ENCODE data around the gene VAV3. TPM values are rescaled to one million over a fixed set of nuclear protein-coding genes. Genes with fewer than 3 reads are reported as not detected.

Gene VAV3
- total RNA-seq, 2 experiments from 2014 or later = 1.3 to 1.9 TPM

DNA sequence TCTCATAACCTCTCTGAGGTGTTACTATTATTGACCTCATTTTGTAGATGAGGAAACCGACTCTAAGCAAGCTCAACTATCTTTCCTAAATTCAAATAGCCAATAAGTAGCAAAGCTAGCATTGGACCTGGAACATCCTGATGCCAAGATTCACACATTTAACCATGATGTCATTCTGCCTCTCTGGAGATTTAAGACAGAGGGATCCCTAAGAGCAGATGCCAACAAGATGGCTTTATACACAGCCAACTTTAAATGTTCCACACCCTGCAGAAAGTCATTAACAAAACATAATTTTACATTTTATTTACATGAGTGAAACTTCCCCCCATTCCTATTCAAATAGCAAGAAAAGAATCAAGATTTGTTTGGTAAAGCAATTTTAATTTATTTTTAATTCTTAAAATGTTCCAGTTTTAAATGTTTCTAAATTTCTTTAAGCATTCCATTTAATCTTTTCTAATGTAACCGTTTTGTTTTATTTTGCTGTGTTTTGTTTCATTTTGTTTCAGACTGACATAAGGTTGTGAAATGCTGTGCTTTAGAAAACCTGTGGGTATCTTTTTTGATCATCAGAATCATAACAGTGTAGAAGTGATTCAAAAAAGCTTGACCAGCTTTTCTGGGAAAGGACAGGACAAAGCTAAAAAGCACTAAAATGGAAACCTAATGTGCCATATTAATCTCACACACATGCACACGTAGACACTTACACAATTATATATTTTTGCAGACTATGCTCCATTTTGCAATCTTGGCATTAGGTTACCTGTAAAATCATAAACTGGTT, 7.6 kb upstream of the VAV3 start:
- intact Hi-C loops (cut with DNase I, micrococcal nuclease) = no loop called here
- H3K9me3 Mint-ChIP-seq (ENCODE audit: low read depth) = no peaks in the 10 kb centered on the region
- peaks cover 2% of the 10 kb centered on the region for H3K27me3 Mint-ChIP-seq
- no peak for ATAC-seq
- peaks cover 9% of the 10 kb centered on the region for H3K4me1 Mint-ChIP-seq
- no peak for DNase-seq
- ChIA-PET POLR2A (interaction anchor here (0.6 kb wide), 1 partner anchor 36 kb away, joined by 3 read pairs; no protein-coding TSS in a partner anchor), CTCF (interaction anchor here (0.7 to 1.1 kb wide), 4 partner anchors 9 to 1723 kb away, joined by 3 to 4 read pairs (median 4); no protein-coding TSS in a partner anchor)
- H3K4me3 Mint-ChIP-seq = no peak overlapping the region
- no peak overlapping the region for H3K27ac Mint-ChIP-seq
- H3K36me3 Mint-ChIP-seq (ENCODE audit: low read depth) = no peaks in the 10 kb centered on the region

DNA sequence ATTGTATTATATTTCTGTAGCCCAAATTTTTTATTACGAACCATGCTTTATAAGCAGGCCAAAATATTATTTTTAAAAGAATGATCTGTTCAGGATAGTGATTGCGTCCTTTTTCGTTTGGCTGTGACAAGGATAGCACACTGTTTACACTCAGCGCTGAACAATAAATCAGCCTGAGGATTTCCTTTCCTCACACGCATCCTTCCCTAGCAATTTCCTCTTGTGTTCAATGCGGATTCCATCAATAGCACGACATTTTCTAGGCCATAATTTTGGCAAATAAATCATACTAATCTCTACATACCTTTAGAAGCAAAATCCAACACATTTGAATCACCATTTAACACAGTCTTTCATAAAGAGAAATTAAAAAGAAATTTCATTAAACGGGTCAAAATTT, 1.6 kb upstream of the VAV3 start:
- CTCF ChIA-PET = interaction anchor here (1.2 kb wide), 1 partner anchor 12 kb away, joined by 3 read pairs; no protein-coding TSS in a partner anchor
- POLR2A ChIA-PET = no interaction called here
- intact Hi-C loops (cut with DNase I, micrococcal nuclease) = loop anchor here in 1 of 2 experiments (5.0 to 10.0 kb wide), 2 partner anchors 161 to 912 kb away; partner anchors contain the start of gene PRMT6
- no peaks in the 10 kb centered on the region for H3K9me3 Mint-ChIP-seq (ENCODE audit: low read depth)
- peaks cover 23% of the 10 kb centered on the region for H3K4me1 Mint-ChIP-seq
- DNase-seq = no peak
- H3K27me3 Mint-ChIP-seq = no peaks in the 10 kb centered on the region
- no peak for ATAC-seq
- no peaks in the 10 kb centered on the region for H3K36me3 Mint-ChIP-seq (ENCODE audit: low read depth)
- H3K27ac Mint-ChIP-seq = no peak overlapping the region
- no peak overlapping the region for H3K4me3 Mint-ChIP-seq

DNA sequence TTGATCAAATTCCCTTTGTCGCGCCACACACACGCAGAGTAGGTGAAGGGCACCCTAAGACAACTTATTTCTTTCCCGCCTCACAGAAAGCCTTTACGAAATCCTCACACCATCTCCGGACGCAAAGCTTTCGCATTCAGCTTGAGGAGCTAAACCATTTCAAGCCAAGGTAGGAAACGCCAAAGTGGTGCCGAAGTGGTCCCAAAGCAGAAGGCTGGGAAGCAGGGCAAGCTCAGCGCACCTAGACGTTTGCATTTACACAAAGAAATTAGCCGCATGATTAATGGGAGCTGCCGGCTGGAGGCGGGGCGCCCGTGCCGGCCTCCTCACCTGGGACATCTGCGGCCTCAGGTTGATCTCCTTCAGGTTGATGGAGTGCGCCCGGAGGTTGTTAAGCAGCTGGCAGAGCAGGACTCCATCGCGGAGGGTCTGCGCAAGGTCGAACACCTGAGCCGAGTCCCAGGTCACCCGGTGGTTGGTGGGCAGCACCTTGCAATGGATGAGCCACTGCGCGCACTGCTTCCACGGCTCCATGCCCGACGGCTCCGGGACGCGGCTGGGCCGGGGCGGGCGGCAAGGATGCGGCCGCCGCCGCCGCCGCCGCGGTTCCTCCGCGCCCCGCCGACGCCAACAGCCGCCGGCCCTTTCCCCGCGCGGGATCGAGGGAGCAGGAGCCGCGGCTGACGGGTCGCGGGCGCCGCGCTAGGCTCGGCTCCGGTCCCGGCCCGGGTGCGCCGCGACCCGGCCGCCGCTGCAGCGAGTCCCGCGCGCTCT, 457 bp downstream of the VAV3 start:
- peaks cover 23% of the 10 kb centered on the region for H3K4me1 Mint-ChIP-seq
- no peaks in the 10 kb centered on the region for H3K36me3 Mint-ChIP-seq (ENCODE audit: low read depth)
- no peaks in the 10 kb centered on the region for H3K27me3 Mint-ChIP-seq
- ChIA-PET POLR2A (interaction anchor here (0.8 kb wide), 3 partner anchors 9 to 171 kb away, joined by 3 to 4 read pairs (median 3); no protein-coding TSS in a partner anchor), CTCF (interaction anchor here (0.6 to 1.9 kb wide), 15 partner anchors 9 to 685 kb away, joined by 3 to 13 read pairs (median 4); no protein-coding TSS in a partner anchor)
- DNase-seq (peak; percentile 46), ATAC-seq (peak; percentile 2)
- intact Hi-C loops (cut with DNase I, micrococcal nuclease) = loop anchor here (1.0 to 10.0 kb wide), 8 partner anchors 68 to 910 kb away; partner anchors contain the start of genes PRMT6 (in 1 of the 2) and SLC25A24 (in 1 of the 2)
- H3K27ac Mint-ChIP-seq = peak overlapping the region; percentile 89
- H3K4me3 Mint-ChIP-seq = peak overlapping the region; percentile 84
- no peaks in the 10 kb centered on the region for H3K9me3 Mint-ChIP-seq (ENCODE audit: low read depth)

DNA sequence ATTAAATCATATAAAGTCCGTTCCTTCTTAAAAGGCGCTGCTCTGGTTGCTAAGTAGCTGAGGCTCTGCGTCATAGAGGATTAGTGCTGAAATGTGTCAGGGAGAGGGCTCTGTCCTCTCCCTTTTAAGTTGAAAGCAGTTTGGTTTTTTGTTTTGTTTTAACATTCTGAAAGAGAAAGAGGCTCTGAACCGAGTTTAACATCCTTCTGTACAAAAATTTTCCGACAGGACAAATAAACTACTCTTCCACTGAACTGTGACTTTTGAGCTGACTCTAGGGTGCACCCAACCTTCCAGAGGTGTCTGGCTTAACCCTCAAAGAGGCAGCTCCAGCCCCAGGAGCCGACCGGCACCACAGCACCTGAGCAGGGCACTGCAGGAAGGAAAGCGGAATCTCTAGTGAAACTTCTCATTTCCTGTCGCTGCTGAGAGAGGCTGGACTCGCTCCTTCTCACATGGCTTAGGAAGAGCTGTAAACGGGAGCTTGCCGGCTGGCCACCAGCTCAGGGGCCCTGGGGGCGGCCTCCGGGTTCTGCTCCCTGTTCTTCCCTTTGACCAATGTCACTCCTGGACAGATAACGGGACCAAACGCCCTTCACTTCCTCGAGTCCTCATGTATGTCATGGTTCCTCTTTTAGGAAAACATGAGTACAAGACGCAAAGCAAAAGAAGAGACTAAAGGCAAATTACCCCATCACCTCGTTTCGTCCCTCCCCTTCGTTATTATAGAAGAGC, 1.2 kb downstream of the VAV3 start:
- CTCF ChIA-PET = interaction anchor here (0.7 to 1.9 kb wide), 14 partner anchors 8 to 182 kb away, joined by 3 to 13 read pairs (median 4); no protein-coding TSS in a partner anchor
- intact Hi-C loops (cut with DNase I, micrococcal nuclease) = loop anchor here (1.0 to 10.0 kb wide), 10 partner anchors 27 to 909 kb away; partner anchors contain the start of genes PRMT6 (in 1 of the 2) and SLC25A24 (in 1 of the 2)
- H3K27me3 Mint-ChIP-seq = no peaks in the 10 kb centered on the region
- peaks cover 23% of the 10 kb centered on the region for H3K4me1 Mint-ChIP-seq
- peak; percentile 62 for DNase-seq
- H3K27ac Mint-ChIP-seq = peak overlapping the region; percentile 89
- H3K9me3 Mint-ChIP-seq (ENCODE audit: low read depth) = no peaks in the 10 kb centered on the region
- H3K4me3 Mint-ChIP-seq = peak overlapping the region; percentile 84
- ATAC-seq = peak; percentile 85
- H3K36me3 Mint-ChIP-seq (ENCODE audit: low read depth) = no peaks in the 10 kb centered on the region
- POLR2A ChIA-PET = interaction anchor here (0.8 kb wide), 3 partner anchors 9 to 170 kb away, joined by 3 to 4 read pairs (median 3); no protein-coding TSS in a partner anchor

DNA sequence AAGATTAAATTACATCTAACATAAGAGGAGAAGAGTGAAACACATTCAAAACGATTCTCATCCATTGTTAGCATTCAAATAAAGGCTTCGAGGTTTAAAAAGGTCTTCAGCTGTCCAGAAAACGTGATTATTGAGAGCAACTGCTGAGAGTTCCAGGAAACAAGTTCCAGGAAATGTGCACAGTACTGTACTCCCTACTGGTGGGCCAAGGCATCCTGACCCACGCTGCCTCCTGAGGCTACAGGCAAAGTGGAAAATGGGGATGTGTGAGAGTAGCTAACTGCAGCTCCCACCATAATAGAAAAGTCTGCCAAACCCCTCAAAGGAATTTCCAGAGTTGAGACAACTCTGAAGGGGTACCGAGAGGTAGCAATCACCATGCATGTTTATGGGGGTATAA, 2.0 kb downstream of the VAV3 start:
- H3K36me3 Mint-ChIP-seq (ENCODE audit: low read depth) = no peaks in the 10 kb centered on the region
- no peaks in the 10 kb centered on the region for H3K9me3 Mint-ChIP-seq (ENCODE audit: low read depth)
- no peaks in the 10 kb centered on the region for H3K27me3 Mint-ChIP-seq
- no peak for DNase-seq
- CTCF ChIA-PET = interaction anchor here (1.2 to 1.9 kb wide), 3 partner anchors 19 to 180 kb away, joined by 3 to 6 read pairs (median 5); no protein-coding TSS in a partner anchor
- H3K4me1 Mint-ChIP-seq = peaks cover 23% of the 10 kb centered on the region
- intact Hi-C loops (cut with DNase I, micrococcal nuclease) = loop anchor here (1.0 to 10.0 kb wide), 7 partner anchors 27 to 908 kb away; partner anchors contain the start of gene PRMT6 (in 1 of the 2)
- no peak for ATAC-seq
- peak overlapping the region; percentile 89 for H3K27ac Mint-ChIP-seq
- POLR2A ChIA-PET = no interaction called here
- H3K4me3 Mint-ChIP-seq = peak overlapping the region; percentile 84

DNA sequence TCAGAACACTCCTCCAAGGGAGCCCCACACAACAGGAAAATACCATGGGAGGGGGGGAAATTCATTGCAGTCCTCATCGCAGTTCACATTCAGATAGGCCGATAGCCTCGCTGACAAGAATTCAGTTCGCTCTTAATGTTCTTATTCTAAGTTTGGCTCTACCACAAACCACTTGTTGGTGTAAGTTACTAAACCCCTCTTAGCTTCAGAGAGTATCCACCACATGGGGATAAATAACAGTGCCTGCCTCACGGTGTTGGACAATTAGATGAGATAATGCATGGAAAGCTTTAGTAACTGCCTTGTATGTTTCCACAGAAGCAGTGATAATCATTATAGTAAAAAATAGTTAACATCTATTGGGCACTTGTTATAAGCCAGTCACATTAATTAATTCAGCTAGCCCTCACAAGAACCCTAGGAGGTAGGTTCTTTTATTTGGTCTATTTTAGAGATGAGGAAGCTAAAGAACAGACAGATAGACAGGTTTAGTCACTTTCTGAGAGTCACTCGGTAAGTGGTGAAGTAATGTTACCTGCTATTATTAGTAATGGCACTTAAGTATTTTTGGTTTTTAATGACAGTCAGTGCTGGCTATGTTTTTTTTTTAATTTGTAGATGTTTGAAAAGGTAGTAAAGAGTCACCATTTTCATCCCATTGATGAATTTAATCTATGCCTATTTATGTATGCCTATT, 10.1 kb downstream of the VAV3 start:
- no peaks in the 10 kb centered on the region for H3K27me3 Mint-ChIP-seq
- H3K4me1 Mint-ChIP-seq = peaks cover 28% of the 10 kb centered on the region
- DNase-seq = no peak
- H3K9me3 Mint-ChIP-seq (ENCODE audit: low read depth) = no peaks in the 10 kb centered on the region
- ChIA-PET POLR2A (interaction anchor here (0.7 to 0.8 kb wide), 2 partner anchors 9 to 189 kb away, joined by 3 read pairs; no protein-coding TSS in a partner anchor), CTCF (interaction anchor here (0.6 to 1.3 kb wide), 3 partner anchors 11 to 193 kb away, joined by 3 read pairs; no protein-coding TSS in a partner anchor)
- no peak overlapping the region for H3K27ac Mint-ChIP-seq
- intact Hi-C loops (cut with DNase I, micrococcal nuclease) = no loop called here
- H3K36me3 Mint-ChIP-seq (ENCODE audit: low read depth) = no peaks in the 10 kb centered on the region
- H3K4me3 Mint-ChIP-seq = no peak overlapping the region
- no peak for ATAC-seq

DNA sequence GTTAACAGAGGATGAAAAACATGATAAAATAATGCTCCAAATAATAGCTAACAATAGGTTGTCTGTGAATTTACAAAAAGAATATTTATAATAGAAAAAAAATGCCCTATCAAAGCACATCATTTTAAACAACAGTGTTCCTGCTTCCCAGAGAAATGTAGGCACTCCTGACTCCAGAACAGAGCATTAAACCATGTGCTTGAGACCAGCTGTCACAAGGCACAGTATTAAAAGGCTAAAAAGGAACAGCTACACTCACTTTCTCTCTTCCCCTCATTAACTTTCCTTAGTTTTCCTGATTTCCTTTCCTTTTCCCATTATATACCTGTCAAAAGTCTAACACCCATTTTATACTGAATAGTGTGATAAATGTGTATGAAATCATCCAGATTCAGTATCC, 10.9 kb downstream of the VAV3 start:
- intact Hi-C loops (cut with DNase I, micrococcal nuclease) = no loop called here
- Mint-ChIP-seq H3K36me3 (ENCODE audit: low read depth) (no peaks in the 10 kb centered on the region), H3K4me3 (no peak overlapping the region), H3K27me3 (no peaks in the 10 kb centered on the region), H3K9me3 (ENCODE audit: low read depth) (no peaks in the 10 kb centered on the region), H3K27ac (no peak overlapping the region), H3K4me1 (peaks cover 34% of the 10 kb centered on the region)
- DNase-seq (no peak), ATAC-seq (no peak)
- POLR2A ChIA-PET = interaction anchor here (0.7 kb wide), 1 partner anchor 188 kb away, joined by 3 read pairs; no protein-coding TSS in a partner anchor
- CTCF ChIA-PET = interaction anchor here (0.6 to 1.3 kb wide), 2 partner anchors 12 to 194 kb away, joined by 3 read pairs; no protein-coding TSS in a partner anchor

DNA sequence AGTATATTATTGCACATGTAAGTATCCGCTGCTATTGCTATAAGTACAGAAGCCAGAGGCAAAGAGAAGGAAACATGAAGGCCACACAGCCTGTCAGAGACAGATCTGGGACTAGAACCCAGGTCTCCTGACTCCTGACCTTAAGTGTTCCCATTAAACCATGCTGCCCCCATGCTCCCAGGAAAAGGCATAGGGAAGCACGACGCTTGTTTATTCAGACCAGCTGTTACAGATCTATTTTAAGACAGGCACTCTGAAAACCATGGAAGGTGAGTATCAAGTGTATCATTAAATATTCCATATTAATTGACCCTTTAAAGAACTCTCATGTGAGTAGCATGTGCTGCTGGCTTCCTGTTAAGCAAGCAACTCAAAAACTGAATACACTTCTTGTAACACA, 11.4 kb downstream of the VAV3 start:
- H3K27ac Mint-ChIP-seq = no peak overlapping the region
- no peaks in the 10 kb centered on the region for H3K9me3 Mint-ChIP-seq (ENCODE audit: low read depth)
- intact Hi-C loops (cut with DNase I, micrococcal nuclease) = no loop called here
- CTCF ChIA-PET = no interaction called here
- no peak overlapping the region for H3K4me3 Mint-ChIP-seq
- no peaks in the 10 kb centered on the region for H3K27me3 Mint-ChIP-seq
- ATAC-seq (no peak), DNase-seq (no peak)
- H3K36me3 Mint-ChIP-seq (ENCODE audit: low read depth) = no peaks in the 10 kb centered on the region
- POLR2A ChIA-PET = no interaction called here
- peaks cover 34% of the 10 kb centered on the region for H3K4me1 Mint-ChIP-seq

DNA sequence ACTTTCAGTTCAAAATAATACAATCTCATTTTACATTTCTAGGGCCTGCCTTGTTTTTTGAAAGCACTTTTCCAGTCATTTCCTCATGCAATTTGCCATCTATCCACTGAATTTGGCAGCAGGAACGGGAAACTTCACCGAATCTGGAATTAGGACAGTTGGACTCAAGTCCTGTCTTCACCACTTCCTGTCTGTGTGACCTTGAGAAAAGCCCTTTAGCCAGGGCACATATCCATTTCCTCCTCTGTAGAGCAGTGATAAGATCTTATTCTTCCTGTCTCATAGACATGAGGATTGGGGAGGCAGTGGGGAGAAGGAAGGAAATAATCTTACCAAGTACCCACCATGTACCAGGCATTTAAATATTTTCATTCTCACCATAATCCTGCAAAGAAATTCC, 12.0 kb downstream of the VAV3 start:
- intact Hi-C loops (cut with DNase I, micrococcal nuclease) = no loop called here
- peaks cover 34% of the 10 kb centered on the region for H3K4me1 Mint-ChIP-seq
- H3K27me3 Mint-ChIP-seq = no peaks in the 10 kb centered on the region
- H3K27ac Mint-ChIP-seq = no peak overlapping the region
- no peak overlapping the region for H3K4me3 Mint-ChIP-seq
- no peaks in the 10 kb centered on the region for H3K36me3 Mint-ChIP-seq (ENCODE audit: low read depth)
- CTCF ChIA-PET = no interaction called here
- POLR2A ChIA-PET = no interaction called here
- DNase-seq (no peak), ATAC-seq (no peak)
- no peaks in the 10 kb centered on the region for H3K9me3 Mint-ChIP-seq (ENCODE audit: low read depth)

DNA sequence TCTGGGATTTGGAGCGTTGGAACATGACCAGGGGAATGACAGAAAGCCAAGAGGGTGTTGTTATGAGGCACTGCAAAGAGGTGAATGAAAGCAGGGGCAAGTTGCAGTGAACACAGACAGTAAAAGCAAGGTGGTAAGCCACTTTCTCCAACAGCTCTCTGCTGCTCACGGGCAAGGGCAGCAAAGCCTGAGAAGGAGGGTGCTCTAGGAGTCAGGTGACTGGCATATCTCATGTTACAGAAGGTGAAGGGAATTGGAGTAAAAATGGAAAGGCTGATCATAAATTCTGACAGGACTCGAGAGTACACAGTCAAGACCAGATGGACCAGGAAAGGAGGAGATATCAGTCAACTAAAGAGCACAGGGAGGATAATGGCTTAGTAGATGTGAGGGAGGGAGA, 14.5 kb downstream of the VAV3 start:
- intact Hi-C loops (cut with DNase I, micrococcal nuclease) = no loop called here
- peaks cover 34% of the 10 kb centered on the region for H3K4me1 Mint-ChIP-seq
- H3K4me3 Mint-ChIP-seq = no peak overlapping the region
- ChIA-PET CTCF (interaction anchor here (0.7 kb wide), 1 partner anchor 67 kb away, joined by 3 read pairs; no protein-coding TSS in a partner anchor), POLR2A (interaction anchor here (0.6 to 1.0 kb wide), 2 partner anchors 14 to 17 kb away, joined by 3 read pairs; no protein-coding TSS in a partner anchor)
- no peaks in the 10 kb centered on the region for H3K36me3 Mint-ChIP-seq (ENCODE audit: low read depth)
- ATAC-seq = peak; percentile 32
- H3K9me3 Mint-ChIP-seq (ENCODE audit: low read depth) = no peaks in the 10 kb centered on the region
- no peaks in the 10 kb centered on the region for H3K27me3 Mint-ChIP-seq
- H3K27ac Mint-ChIP-seq = no peak overlapping the region
- no peak for DNase-seq
